Stimulated activated CD8-positive, alpha-beta memory T cell treated with anti-CD3 and anti-CD28 coated beads, Interleukin-15, amount 100 ng/mL, for 1 hour (primary cell): ENCODE results near the gene CAMTA1.

Source experiments
- DNase-seq: peaks from one replicate; pipeline ENCODE4 v3.0.0-alpha.2; 2020; ENCODE audit warnings: low read depth

CAMTA1 gene

GRCh38 chr1:7006996-7007871 lies 222.0 kb downstream of the CAMTA1 start:
- no peak for DNase-seq

GRCh38 chr1:7007902-7008301 lies 222.6 kb downstream of the CAMTA1 start:
- no peak for DNase-seq

GRCh38 chr1:7008331-7008730 lies 223.1 kb downstream of the CAMTA1 start:
- no peak for DNase-seq

GRCh38 chr1:7008975-7009740 lies 223.9 kb downstream of the CAMTA1 start:
- DNase-seq = no peak

GRCh38 chr1:7009741-7010525 lies 224.7 kb downstream of the CAMTA1 start:
- no peak for DNase-seq

DNA sequence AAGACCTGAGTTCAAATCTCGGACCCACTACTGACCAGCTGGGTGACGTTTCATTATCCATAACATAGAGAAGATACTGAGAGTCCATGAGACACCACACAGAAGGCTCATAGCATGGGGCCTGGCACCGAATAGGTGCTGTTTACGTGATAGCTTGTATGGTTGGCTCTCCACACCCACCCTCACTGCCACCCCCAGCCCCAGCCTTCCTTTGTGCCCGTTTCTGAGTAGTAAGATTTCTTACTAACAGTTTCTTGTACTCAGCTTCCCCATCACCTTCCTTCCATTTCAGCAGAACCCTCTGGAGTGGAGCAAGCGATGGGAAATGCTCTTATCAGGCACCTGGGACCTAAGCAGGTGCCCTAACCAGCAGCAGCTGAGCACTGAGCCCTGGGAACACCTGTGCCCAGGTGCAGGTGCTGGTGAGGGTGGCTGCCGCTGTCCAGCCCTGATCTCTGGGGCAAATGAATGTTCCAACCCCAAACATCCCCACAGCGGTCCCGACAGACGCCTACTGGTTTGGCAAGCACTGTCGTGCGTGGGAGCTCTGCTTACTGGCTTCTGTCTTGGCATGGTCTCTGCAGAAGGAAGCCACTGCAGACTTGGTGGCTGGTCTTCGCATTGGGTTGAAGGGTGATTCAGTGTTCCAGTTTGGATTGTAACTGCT lies 225.4 kb downstream of the CAMTA1 start:
- no peak for DNase-seq

DNA sequence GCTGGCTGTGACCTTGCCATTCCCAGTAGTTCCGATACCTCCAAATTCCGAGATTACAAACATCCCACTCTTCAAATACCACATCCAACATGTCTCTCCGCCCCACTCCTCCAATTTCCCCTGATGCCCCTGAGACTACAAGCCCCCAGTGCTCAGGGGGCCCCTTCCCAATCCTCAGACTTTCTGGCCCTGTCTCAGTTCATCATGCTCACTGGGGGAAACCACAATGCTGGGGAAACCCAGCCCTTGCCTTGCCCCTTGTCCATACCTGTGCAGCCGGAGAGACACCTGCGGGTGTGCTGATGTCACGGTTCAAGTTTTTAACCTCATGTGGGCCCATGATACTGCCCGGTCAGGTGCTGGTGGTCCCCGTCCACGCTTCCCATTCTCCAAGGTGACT lies 226.6 kb downstream of the CAMTA1 start:
- DNase-seq = no peak

- DNase-seq = no peak
Observed at GRCh38 chr1:7012461-7012924, 227.2 kb downstream of the CAMTA1 start.

DNA sequence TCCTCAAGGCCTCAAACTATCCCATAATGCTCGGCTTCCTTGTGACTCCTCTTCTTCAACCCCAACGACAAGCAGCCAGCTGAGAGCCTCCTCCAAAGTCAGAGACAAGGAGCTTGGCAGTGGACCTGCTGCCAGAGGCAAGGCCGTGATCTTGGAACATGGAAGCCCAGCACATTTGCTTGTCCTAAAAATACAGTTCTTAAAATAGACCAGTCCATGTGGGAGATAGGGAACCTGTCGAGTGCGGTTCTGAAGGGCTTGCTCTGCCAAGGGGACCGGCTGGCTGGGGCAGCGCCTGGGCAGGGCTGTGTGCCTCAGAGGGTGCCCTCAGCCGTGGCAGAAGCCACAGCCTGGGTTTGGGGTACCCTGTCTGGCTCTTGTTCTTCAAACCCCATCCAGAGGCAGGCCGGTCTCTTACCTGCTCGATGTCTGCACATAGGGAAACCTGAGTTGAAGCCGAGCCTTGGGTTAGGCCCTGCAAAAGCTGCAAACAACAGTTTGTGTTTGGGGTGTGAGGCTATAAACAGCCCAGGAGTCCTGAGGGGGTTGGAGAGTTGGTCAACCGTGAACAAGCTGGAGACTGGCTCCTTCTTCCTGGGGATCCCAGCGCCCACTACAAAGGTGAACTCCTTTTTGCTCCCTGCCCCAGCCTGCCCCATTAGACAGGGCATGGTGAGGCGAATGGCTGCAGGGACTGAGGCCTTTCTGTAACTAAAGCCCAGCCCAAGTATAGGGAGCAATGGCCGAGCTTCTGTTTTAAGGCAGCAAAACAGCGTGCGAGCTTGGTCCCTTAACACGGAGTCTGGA lies 228.8 kb downstream of the CAMTA1 start:
- no peak for DNase-seq

- no peak for DNase-seq
Observed at GRCh38 chr1:7014640-7014930, 229.3 kb downstream of the CAMTA1 start.

- no peak for DNase-seq
Observed at GRCh38 chr1:7015022-7015421, 229.8 kb downstream of the CAMTA1 start.

- no peak for DNase-seq
Observed at GRCh38 chr1:7018351-7018750, 233.1 kb downstream of the CAMTA1 start.

GRCh38 chr1:7018826-7019225 lies 233.6 kb downstream of the CAMTA1 start:
- DNase-seq = no peak

GRCh38 chr1:7019510-7019909 lies 234.3 kb downstream of the CAMTA1 start:
- DNase-seq = no peak

- DNase-seq = no peak
Observed at GRCh38 chr1:7022058-7022457, 236.8 kb downstream of the CAMTA1 start.

- no peak for DNase-seq
Observed at GRCh38 chr1:7025013-7025412, 239.8 kb downstream of the CAMTA1 start.

DNA sequence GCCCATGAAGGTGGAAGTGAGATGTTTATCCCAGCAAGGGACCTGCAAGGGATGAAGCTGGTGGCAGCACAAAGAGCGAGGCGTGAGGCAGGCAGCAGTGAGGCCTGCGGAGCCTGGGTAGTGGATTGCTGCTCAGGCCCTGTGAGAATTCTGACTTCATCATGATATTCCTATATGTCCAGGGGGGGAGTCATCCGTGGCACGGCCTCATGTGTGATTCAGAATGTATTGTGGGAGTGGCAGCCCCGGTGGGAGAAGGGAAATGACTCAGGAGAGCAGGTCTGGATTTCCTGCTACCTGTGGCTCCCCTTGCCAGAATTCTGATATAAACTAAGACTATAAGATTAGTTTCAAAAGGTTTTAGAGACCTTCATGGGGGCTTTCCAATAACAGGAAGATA lies 240.9 kb downstream of the CAMTA1 start:
- no peak for DNase-seq

GRCh38 chr1:7032992-7033391 lies 247.7 kb downstream of the CAMTA1 start:
- no peak for DNase-seq

DNA sequence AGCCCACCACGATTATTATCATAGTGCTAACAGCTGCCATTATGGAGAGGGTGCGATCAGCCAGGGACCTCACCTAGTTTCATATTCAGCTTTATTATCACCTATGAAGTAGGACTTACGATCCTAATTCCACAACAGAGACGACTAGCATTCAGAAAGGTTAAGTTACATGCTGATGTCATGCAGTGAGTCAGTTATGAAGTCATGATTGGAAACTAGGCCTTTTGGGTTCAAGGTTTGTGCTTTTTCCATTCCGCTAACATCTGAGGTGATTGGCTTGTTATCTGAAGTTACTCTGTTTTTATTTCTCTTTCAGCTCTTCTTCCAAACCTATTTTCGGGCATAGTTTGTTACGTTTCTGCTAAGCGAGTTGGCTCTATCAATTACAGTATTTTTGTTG lies 251.1 kb downstream of the CAMTA1 start:
- no peak for DNase-seq

DNA sequence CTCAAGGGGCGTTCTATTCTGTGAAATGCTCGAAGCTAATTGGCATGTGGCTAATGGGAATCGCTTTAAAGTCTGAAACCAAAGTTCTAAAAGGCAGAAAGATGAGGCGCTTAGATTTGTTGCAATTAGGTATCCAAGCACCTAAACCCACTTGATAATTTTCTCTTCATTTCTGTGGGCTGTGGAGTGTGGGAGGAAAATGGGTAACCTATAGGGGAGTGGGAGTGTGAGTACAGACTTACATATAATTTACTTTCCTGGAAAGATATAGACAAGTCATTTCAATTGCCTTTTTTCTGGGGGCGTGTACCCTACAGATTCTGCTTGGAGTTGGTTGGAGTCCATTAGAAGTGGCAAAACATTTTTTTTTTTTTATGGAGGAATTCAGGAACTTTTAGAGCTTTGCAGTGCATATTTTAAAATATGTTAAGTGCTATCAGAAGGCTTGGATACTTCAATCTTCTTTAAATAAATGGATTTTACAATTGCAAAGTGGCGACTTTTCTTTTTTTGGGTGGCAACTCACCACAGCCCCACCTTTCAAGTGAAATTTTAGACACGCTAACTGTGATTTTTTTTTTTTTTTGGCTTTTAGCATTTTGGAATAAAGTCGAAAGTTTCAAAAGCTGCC lies 254.5 kb downstream of the CAMTA1 start:
- DNase-seq = no peak
